Panc1 (cell line): ENCODE results near the gene MRPS7.
A peak's percentile ranks its signal among the peaks of the same experiment; 100 is the strongest.

Experiments used
- POLR2AphosphoS5 ChIP-seq: IDR thresholded peaks from 2 replicates; pipeline ENCODE4 v1.6.1; 2012; ENCODE audit warnings: mild to moderate bottlenecking, low read depth, low read length, moderate library complexity
- TF ChIP-seq, protein P1 (sequence below): fragments of 450-650 bp; IDR thresholded peaks from 2 replicates; pipeline ENCODE4 v1.5.1; 2017; ENCODE audit warnings: mild to moderate bottlenecking
- TF ChIP-seq, protein P2 (sequence below), 2 experiments: IDR thresholded peaks; 2 replicates each; pipeline ENCODE4 v1.6.1; 2011 to 2012; ENCODE audit warnings: low read depth in 2 of 2, control low read depth in 1 of 2, low read length in 1 of 2, mild to moderate bottlenecking in 1 of 2, moderate library complexity in 1 of 2; ENCODE audit not compliant: insufficient read depth in 1 of 2

DNA sequence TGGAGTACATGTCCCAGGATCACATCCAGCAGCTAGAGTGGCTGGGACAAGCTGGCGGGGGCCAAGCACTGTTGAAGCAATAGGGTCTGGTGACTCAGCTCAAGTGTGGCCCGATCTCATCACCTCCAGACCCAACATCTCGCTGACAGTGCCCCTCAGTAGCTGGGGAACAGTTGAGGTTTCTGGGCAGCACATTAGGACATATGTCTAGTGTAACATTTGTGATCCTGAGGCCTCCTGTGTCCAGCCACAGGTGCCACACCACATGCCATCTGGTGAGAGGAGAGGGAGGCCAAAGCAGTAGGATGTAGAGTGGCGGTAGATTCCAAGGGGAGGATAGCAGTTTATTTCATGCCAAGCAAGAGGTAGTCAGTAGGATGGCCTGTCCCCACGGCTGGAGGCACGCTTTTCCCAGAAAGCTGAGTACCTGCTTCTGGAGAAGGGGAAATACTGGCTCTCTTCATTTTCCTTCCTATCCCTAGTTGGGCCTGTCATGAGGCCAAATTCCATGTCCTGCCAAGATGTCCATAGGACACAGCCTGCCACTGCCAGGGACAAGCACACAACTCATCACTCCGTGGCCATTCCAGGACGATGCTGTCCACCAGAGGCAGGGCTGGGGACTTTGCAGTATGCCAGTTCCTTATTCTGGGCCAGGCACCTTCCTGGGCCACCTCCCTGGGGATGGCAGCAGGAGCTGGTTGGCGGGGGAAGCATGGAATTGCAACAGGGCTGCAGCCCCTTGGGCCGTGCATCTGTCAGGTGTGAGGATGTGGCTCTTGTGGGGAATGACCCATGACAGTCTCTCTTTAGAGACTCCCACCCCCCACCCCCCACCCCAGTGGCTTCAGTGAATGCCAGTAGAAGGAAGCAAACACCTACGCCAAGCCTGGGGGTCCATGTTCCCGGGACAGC lies 24.3 kb upstream of the MRPS7 start:
- TF ChIP-seq, protein P1, sequence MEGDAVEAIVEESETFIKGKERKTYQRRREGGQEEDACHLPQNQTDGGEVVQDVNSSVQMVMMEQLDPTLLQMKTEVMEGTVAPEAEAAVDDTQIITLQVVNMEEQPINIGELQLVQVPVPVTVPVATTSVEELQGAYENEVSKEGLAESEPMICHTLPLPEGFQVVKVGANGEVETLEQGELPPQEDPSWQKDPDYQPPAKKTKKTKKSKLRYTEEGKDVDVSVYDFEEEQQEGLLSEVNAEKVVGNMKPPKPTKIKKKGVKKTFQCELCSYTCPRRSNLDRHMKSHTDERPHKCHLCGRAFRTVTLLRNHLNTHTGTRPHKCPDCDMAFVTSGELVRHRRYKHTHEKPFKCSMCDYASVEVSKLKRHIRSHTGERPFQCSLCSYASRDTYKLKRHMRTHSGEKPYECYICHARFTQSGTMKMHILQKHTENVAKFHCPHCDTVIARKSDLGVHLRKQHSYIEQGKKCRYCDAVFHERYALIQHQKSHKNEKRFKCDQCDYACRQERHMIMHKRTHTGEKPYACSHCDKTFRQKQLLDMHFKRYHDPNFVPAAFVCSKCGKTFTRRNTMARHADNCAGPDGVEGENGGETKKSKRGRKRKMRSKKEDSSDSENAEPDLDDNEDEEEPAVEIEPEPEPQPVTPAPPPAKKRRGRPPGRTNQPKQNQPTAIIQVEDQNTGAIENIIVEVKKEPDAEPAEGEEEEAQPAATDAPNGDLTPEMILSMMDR: no peak
- TF ChIP-seq, protein P2, sequence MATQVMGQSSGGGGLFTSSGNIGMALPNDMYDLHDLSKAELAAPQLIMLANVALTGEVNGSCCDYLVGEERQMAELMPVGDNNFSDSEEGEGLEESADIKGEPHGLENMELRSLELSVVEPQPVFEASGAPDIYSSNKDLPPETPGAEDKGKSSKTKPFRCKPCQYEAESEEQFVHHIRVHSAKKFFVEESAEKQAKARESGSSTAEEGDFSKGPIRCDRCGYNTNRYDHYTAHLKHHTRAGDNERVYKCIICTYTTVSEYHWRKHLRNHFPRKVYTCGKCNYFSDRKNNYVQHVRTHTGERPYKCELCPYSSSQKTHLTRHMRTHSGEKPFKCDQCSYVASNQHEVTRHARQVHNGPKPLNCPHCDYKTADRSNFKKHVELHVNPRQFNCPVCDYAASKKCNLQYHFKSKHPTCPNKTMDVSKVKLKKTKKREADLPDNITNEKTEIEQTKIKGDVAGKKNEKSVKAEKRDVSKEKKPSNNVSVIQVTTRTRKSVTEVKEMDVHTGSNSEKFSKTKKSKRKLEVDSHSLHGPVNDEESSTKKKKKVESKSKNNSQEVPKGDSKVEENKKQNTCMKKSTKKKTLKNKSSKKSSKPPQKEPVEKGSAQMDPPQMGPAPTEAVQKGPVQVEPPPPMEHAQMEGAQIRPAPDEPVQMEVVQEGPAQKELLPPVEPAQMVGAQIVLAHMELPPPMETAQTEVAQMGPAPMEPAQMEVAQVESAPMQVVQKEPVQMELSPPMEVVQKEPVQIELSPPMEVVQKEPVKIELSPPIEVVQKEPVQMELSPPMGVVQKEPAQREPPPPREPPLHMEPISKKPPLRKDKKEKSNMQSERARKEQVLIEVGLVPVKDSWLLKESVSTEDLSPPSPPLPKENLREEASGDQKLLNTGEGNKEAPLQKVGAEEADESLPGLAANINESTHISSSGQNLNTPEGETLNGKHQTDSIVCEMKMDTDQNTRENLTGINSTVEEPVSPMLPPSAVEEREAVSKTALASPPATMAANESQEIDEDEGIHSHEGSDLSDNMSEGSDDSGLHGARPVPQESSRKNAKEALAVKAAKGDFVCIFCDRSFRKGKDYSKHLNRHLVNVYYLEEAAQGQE (IDR thresholded peaks at IDR 0.05; ENCODE audit: insufficient read depth in 1 of 2, low read depth in 2 of 2, low read length in 1 of 2): no peak
- TF ChIP-seq POLR2AphosphoS5: peak; percentile 5; the same call in 1 of the 2 replicates
